HepG2 (cell line): ENCODE results near the gene COX15. TPM values are rescaled to one million over a fixed set of nuclear protein-coding genes. Genes with fewer than 3 reads are reported as not detected.

Source experiments
- ATAC-seq: fragments of 200-7000 bp; cut with Tn5 transposase; 3 replicates; pipeline ENCODE4 v1.9.1; 2020; ENCODE audit warnings: mild to moderate bottlenecking, moderate library complexity
- BruUV-seq: library from RNA; stranded (reverse); fragments of 400-500 nt; replicated peaks from 2 replicates; lab custom pipeline; 2021; lab: Mats Ljungman, UMichigan
- CTCF ChIA-PET: fragments of 300-600 bp; formaldehyde crosslinking; extraction: SDS; loops from one replicate; lab custom pipeline; 2021; ENCODE audit warnings: low total read pairs, inconsistent platforms, low intra/inter-chr PET ratio; lab: Yijun Ruan, JAX
- POLR2A ChIA-PET: fragments of 350-600 bp; sonication (Branson Sonifier 250); formaldehyde crosslinking; loops from one replicate; lab custom pipeline; 2020; ENCODE audit warnings: antibody characterized with exemption, inconsistent platforms; lab: Yijun Ruan, JAX
- DNase-seq: peaks from one replicate; pipeline ENCODE4 v3.0.0-alpha.2; 2015; ENCODE audit warnings: low spot score
- FAIRE-seq: peaks from 3 replicates; lab custom pipeline; 2011; peaks lifted over from hg19 to GRCh38; lab: Jason Lieb, UNC
- H2AFZ ChIP-seq: one replicate; pipeline ENCODE4 v1.6.1; 2011; ENCODE audit warnings: low read length, inconsistent platforms
- H3K27ac ChIP-seq: fragments of 300-600 bp; 3 replicates; pipeline ENCODE4 v1.8.0; 2011; ENCODE audit warnings: mixed run types, mild to moderate bottlenecking, mixed read lengths, low read length, inconsistent platforms; ENCODE audit not compliant: insufficient read depth; ENCODE audit errors: extremely low read length
- H3K27me3 ChIP-seq, 2 experiments: fragments of 200-600 bp in 1 of 2; 2 replicates in 1 of 2; 3 replicates in 1 of 2; pipeline versions ENCODE4 v1.6.0 to v1.8.0; 2011; ENCODE audit warnings: low read length in 2 of 2, mild to moderate bottlenecking in 2 of 2, moderate library complexity in 2 of 2, inconsistent platforms in 1 of 2; ENCODE audit not compliant: insufficient read depth in 2 of 2, control insufficient read depth in 1 of 2
- H3K36me3 ChIP-seq, 2 experiments: fragments of 200-600 bp in 1 of 2; replicated peaks in 1 of 2; 2 replicates in 1 of 2; 3 replicates in 1 of 2; pipeline versions ENCODE4 v1.5.1 to v1.8.0; 2011; ENCODE audit warnings: low read length in 2 of 2, inconsistent platforms in 1 of 2; ENCODE audit not compliant: insufficient read depth in 2 of 2, control insufficient read depth in 1 of 2
- H3K4me1 ChIP-seq: 2 replicates; pipeline ENCODE4 v1.5.1; 2012; ENCODE audit warnings: low read length, inconsistent platforms; ENCODE audit not compliant: insufficient read depth
- H3K4me2 ChIP-seq: 2 replicates; pipeline ENCODE4 v1.6.0; 2011; ENCODE audit warnings: low read depth, low read length, inconsistent platforms
- H3K4me3 ChIP-seq, 3 experiments: fragments of 200-600 bp in 1 of 3; sonication (generic), shearing (Covaris generic) in 1 of 3; replicated peaks in 1 of 3; 2 replicates each; pipeline ENCODE4 v1.5.1; 2011 to 2016; ENCODE audit warnings: low read length in 3 of 3, inconsistent platforms in 2 of 3, low read depth in 2 of 3, mild to moderate bottlenecking in 2 of 3, control low read depth in 1 of 3, mixed read lengths in 1 of 3; ENCODE audit not compliant: insufficient read depth in 1 of 3
- H3K79me2 ChIP-seq: one replicate; pipeline ENCODE4 v1.6.1; 2011; ENCODE audit warnings: low read length, inconsistent platforms; ENCODE audit not compliant: insufficient read depth
- H3K9ac ChIP-seq: 2 replicates; pipeline ENCODE4 v1.6.0; 2011; ENCODE audit warnings: mild to moderate bottlenecking, low read depth, low read length, inconsistent platforms; ENCODE audit not compliant: insufficient read depth
- H3K9me3 ChIP-seq: 2 replicates; pipeline ENCODE4 v1.5.1; 2012; ENCODE audit warnings: mild to moderate bottlenecking, low read length
- H4K20me1 ChIP-seq: 2 replicates; pipeline ENCODE4 v1.6.0; 2011; ENCODE audit warnings: inconsistent platforms, mild to moderate bottlenecking, low read length, moderate library complexity; ENCODE audit not compliant: insufficient read depth
- ARID4A ChIP-seq: sonication (generic); formaldehyde crosslinking; IDR thresholded peaks from 2 replicates; pipeline ENCODE4 v1.5.0; 2020; ENCODE audit warnings: mild to moderate bottlenecking, missing genetic modification reagents, borderline replicate concordance
- BATF2 ChIP-seq: sonication (generic); formaldehyde crosslinking; IDR thresholded peaks from 2 replicates; pipeline ENCODE4 v1.8.0; 2022; ENCODE audit warnings: mild to moderate bottlenecking, missing genetic modification reagents, moderate library complexity
- BRCA1 ChIP-seq: sonication (generic); formaldehyde crosslinking; IDR thresholded peaks from 2 replicates; pipeline ENCODE4 v1.4.0; 2020; ENCODE audit warnings: missing genetic modification reagents
- DNMT1 ChIP-seq: sonication (generic); formaldehyde crosslinking; IDR thresholded peaks from 2 replicates; pipeline ENCODE4 v1.5.1; 2020; ENCODE audit warnings: mild to moderate bottlenecking, missing genetic modification reagents
- KDM5A ChIP-seq: fragments of 200-600 bp; sonication (generic); IDR thresholded peaks from 2 replicates; pipeline ENCODE4 v1.7.0; 2018; ENCODE audit warnings: antibody characterized with exemption, mild to moderate bottlenecking, low read length, borderline replicate concordance
- NFE2L2 ChIP-seq: fragments of 150-350 bp; IDR thresholded peaks from 2 replicates; pipeline ENCODE4 v1.6.1; 2014; ENCODE audit warnings: low read length
- NRL ChIP-seq: sonication (generic); formaldehyde crosslinking; IDR thresholded peaks from 2 replicates; pipeline ENCODE4 v1.5.0; 2020; ENCODE audit warnings: missing genetic modification reagents, mild to moderate bottlenecking, moderate library complexity, borderline replicate concordance
- PHF20 ChIP-seq: sonication (generic); formaldehyde crosslinking; IDR thresholded peaks from 2 replicates; pipeline ENCODE4 v1.5.0; 2020; ENCODE audit warnings: mild to moderate bottlenecking, missing genetic modification reagents
- SP140L ChIP-seq: sonication (generic); formaldehyde crosslinking; IDR thresholded peaks from 2 replicates; pipeline ENCODE4 v1.4.0; 2020; ENCODE audit warnings: missing genetic modification reagents, borderline replicate concordance
- SRSF4 ChIP-seq: fragments of 200-400 bp; formaldehyde crosslinking; IDR thresholded peaks from one replicate; pipeline ENCODE4 v1.6.1; 2018; ENCODE audit warnings: mild to moderate bottlenecking, low read depth, low read length, moderate library complexity; ENCODE audit not compliant: poor library complexity, severe bottlenecking
- SRSF9 ChIP-seq: fragments of 200-400 bp; formaldehyde crosslinking; IDR thresholded peaks from 2 replicates; pipeline ENCODE4 v1.6.1; 2018; ENCODE audit warnings: borderline replicate concordance, mild to moderate bottlenecking, low read depth, low read length; ENCODE audit not compliant: insufficient read depth, poor library complexity, severe bottlenecking
- SSRP1 ChIP-seq: IDR thresholded peaks from 2 replicates; pipeline ENCODE4 v1.6.1; 2016; ENCODE audit warnings: control low read depth
- ZNF274 ChIP-seq: sonication (generic); formaldehyde crosslinking; IDR thresholded peaks from 2 replicates; pipeline ENCODE4 v1.5.1; 2020; ENCODE audit warnings: mild to moderate bottlenecking, missing genetic modification reagents
- ZNF850 ChIP-seq: sonication (generic); formaldehyde crosslinking; conservative IDR thresholded peaks from 2 replicates; pipeline ENCODE4 v1.9.0; 2021; ENCODE audit warnings: mild to moderate bottlenecking, missing genetic modification reagents
- WGBS: methylation state at CpG from one replicate; pipeline ENCODE4 v1.1.6; 2017; ENCODE audit warnings: low lambda C conversion rate; 5-methylcytosine and 5-hydroxymethylcytosine counted together
- in situ Hi-C: cut with HindIII; loops from 2 replicates; pipeline ENCODE4 v1.10.0; 2017; ENCODE audit warnings: low pct_unique_long_range_greater_than_20kb; ENCODE audit not compliant: extremely low pct_ligation_motif_present
- intact Hi-C: fragments of 100-400 bp; cut with micrococcal nuclease; formaldehyde crosslinking; loops from one replicate; pipeline ENCODE4 v1.10.0; 2022; ENCODE audit not compliant: unreplicated experiment
- polyA plus RNA-seq, 8 experiments: library from polyadenylated mRNA; depleted of rRNA in 3 of 8; stranded (reverse) in 7 of 8; unstranded in 1 of 8; fragments of >200 nt; fragmentation: Illumina TruSeq in 4 of 8; extraction: Trizol in 4 of 8; gene quantifications; 2 replicates each; pipeline versions ENCODE4 v1.2.1 to v1.2.3, GENCODE V29; 2011 to 2016; ENCODE audit warnings: low read depth in 4 of 8, missing spikeins in 1 of 8, mixed read lengths in 1 of 8; ENCODE audit not compliant: insufficient read depth in 1 of 8
- total RNA-seq, 5 experiments: library from RNA; depleted of rRNA; stranded (reverse); fragments of >200 nt; fragmentation: Illumina TruSeq; extraction: Trizol; gene quantifications; 2 replicates each; pipeline ENCODE4 v1.2.3, GENCODE V29; 2016; ENCODE audit warnings: low read depth in 1 of 5
- TF ChIP-seq, protein P1 (sequence below): sonication (generic); formaldehyde crosslinking; IDR thresholded peaks from 2 replicates; pipeline ENCODE4 v1.4.0; 2020; ENCODE audit warnings: missing genetic modification reagents
- TF ChIP-seq, protein P2 (sequence below): sonication (generic); formaldehyde crosslinking; IDR thresholded peaks from 2 replicates; pipeline ENCODE4 v1.5.0; 2020; ENCODE audit warnings: missing genetic modification reagents

COX15 gene
- total and polyA plus RNA-seq, 2 of the 13 experiments (the other 11 are each of a cell fraction or from before 2014, with no cell fraction given), result 19.2 to 44.7 TPM

GRCh38 chr10:99748823-99749451 is 17.0 kb upstream of the COX15 start:
- no peak for FAIRE-seq
- Histone ChIP-seq H3K36me3 (peaks cover 3 to 66% of the 10 kb centered on the region in 2 experiments; a peak in 4 of 5 replicates), H3K4me3 (no peak overlapping the region), H3K4me2 (no peak overlapping the region), H3K79me2 (peaks cover 2% of the 10 kb centered on the region), H2AFZ (no peak overlapping the region), H3K27me3 (no peaks in the 10 kb centered on the region), H3K9me3 (no peaks in the 10 kb centered on the region), H4K20me1 (no peaks in the 10 kb centered on the region), H3K4me1 (peaks cover 17% of the 10 kb centered on the region), H3K27ac (no peak overlapping the region), H3K9ac (no peak overlapping the region)
- BruUV-seq, result no TSS peak
- in situ Hi-C loops, result no loop called here
- 96% methylated on average over 2 of the region's 2 CpGs for WGBS
- POLR2A ChIA-PET, result interaction anchor here (1.4 kb wide), 1 partner anchor 16 kb away, joined by 5 read pairs; the partner anchor contains the start of genes COX15 and CUTC
- DNase-seq, result no peak
- CTCF ChIA-PET, result no interaction called here
- no peak for ATAC-seq
- intact Hi-C loops, result no loop called here
- TF ChIP-seq, protein P1, sequence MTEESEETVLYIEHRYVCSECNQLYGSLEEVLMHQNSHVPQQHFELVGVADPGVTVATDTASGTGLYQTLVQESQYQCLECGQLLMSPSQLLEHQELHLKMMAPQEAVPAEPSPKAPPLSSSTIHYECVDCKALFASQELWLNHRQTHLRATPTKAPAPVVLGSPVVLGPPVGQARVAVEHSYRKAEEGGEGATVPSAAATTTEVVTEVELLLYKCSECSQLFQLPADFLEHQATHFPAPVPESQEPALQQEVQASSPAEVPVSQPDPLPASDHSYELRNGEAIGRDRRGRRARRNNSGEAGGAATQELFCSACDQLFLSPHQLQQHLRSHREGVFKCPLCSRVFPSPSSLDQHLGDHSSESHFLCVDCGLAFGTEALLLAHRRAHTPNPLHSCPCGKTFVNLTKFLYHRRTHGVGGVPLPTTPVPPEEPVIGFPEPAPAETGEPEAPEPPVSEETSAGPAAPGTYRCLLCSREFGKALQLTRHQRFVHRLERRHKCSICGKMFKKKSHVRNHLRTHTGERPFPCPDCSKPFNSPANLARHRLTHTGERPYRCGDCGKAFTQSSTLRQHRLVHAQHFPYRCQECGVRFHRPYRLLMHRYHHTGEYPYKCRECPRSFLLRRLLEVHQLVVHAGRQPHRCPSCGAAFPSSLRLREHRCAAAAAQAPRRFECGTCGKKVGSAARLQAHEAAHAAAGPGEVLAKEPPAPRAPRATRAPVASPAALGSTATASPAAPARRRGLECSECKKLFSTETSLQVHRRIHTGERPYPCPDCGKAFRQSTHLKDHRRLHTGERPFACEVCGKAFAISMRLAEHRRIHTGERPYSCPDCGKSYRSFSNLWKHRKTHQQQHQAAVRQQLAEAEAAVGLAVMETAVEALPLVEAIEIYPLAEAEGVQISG, result no peak
- TF ChIP-seq ZNF850 (CRISPR knock-in tag) (no peak), SSRP1 (CRISPR knock-in tag) (no peak), DNMT1 (no peak), NRL (CRISPR knock-in tag) (no peak), SP140L (CRISPR knock-in tag) (no peak), BATF2 (CRISPR knock-in tag) (no peak), KDM5A (no peak), SRSF9 (no peak), SRSF4 (no peak), BRCA1 (no peak), ZNF274 (CRISPR knock-in tag) (no peak), PHF20 (CRISPR knock-in tag) (no peak), NFE2L2 (no peak), ARID4A (CRISPR knock-in tag) (no peak)
- TF ChIP-seq, protein P2, sequence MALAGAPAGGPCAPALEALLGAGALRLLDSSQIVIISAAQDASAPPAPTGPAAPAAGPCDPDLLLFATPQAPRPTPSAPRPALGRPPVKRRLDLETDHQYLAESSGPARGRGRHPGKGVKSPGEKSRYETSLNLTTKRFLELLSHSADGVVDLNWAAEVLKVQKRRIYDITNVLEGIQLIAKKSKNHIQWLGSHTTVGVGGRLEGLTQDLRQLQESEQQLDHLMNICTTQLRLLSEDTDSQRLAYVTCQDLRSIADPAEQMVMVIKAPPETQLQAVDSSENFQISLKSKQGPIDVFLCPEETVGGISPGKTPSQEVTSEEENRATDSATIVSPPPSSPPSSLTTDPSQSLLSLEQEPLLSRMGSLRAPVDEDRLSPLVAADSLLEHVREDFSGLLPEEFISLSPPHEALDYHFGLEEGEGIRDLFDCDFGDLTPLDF (CRISPR knock-in tag), result no peak
